ENCODE data around the gene VWF.
A peak's percentile ranks its signal among the peaks of the same experiment; 100 is the strongest.

The VWF gene

GRCh38 chr12:5967645-5968415 lies 156.6 kb downstream of the VWF start:
- DNase-seq (ENCODE audit: extremely low spot score, insufficient read length, low read depth) = no peak
- FAIRE-seq = no peak

- no peak for FAIRE-seq
- DNase-seq (ENCODE audit: extremely low spot score, insufficient read length, low read depth) = no peak
Measured at GRCh38 chr12:5966486-5967095, 157.9 kb downstream of the VWF start.

DNA sequence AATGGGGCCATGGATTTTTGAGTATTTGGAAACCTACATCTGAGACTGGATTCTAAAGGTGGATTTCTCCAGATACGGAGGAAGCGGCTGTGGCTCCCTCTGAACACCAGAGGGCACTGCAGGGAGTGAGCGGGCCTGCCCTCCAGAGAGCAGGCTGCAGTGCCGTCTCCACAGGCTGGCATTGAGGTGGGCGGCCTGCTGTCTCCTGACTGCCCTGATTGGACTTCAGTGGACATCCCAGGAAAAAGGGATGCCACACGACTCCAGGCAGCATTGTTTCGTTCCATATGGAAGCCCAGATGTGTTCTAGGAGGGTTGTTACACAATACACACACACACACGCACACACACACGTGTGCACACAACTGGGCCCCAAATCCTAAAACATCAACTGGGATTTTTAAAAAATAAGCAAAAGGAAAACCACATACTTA lies 158.5 kb downstream of the VWF start:
- FAIRE-seq (peak; percentile 56), DNase-seq (ENCODE audit: extremely low spot score, insufficient read length, low read depth) (peak; percentile 42)

GRCh38 chr12:5964913-5965900 lies 159.3 kb downstream of the VWF start:
- FAIRE-seq (no peak), DNase-seq (ENCODE audit: extremely low spot score, insufficient read length, low read depth) (no peak)

GRCh38 chr12:5963515-5963914 lies 161.0 kb downstream of the VWF start:
- no peak for DNase-seq (ENCODE audit: extremely low spot score, insufficient read length, low read depth)
- FAIRE-seq = no peak

DNA sequence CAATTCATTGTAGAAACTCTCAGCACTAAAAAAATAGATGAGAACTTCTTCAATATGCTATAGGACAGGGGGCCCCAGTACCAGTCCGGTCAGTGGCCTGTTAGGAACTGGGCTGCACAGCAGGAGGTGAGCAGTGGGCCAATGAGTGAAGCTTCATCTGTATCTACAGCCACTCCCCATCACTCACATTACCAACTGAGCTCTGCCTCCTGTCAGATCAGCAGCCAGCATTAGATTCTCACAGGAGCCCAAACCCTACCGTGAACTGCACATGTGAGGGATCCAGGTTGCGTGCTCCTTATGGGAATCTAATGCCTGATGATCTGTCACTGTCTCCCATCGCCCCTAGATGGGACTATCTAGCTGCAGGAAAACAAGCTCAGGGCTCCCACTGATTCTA lies 163.7 kb downstream of the VWF start:
- DNase-seq (ENCODE audit: extremely low spot score, insufficient read length, low read depth) = no peak
- FAIRE-seq = no peak

DNA sequence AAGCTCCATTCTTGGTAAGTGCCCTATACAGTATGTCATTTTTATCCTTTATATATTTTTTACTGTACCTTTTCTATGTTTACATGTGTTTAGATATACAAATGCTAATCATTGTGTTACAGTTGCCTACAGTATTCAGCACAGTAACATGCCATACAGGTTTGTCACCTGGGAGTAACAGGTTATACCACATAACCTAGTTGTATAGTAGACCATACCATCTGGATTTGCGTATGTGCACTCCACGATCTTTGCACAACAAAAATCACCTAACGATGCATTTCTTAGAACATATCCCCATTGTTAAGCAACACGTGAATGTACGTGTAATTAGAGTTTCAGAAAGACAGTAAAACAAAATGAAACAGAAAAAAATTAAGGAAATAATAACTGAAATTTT lies 167.5 kb downstream of the VWF start:
- FAIRE-seq (no peak), DNase-seq (ENCODE audit: extremely low spot score, insufficient read length, low read depth) (no peak)

GRCh38 chr12:5954661-5955060 lies 169.8 kb downstream of the VWF start:
- DNase-seq (ENCODE audit: extremely low spot score, insufficient read length, low read depth) = no peak
- no peak for FAIRE-seq

DNA sequence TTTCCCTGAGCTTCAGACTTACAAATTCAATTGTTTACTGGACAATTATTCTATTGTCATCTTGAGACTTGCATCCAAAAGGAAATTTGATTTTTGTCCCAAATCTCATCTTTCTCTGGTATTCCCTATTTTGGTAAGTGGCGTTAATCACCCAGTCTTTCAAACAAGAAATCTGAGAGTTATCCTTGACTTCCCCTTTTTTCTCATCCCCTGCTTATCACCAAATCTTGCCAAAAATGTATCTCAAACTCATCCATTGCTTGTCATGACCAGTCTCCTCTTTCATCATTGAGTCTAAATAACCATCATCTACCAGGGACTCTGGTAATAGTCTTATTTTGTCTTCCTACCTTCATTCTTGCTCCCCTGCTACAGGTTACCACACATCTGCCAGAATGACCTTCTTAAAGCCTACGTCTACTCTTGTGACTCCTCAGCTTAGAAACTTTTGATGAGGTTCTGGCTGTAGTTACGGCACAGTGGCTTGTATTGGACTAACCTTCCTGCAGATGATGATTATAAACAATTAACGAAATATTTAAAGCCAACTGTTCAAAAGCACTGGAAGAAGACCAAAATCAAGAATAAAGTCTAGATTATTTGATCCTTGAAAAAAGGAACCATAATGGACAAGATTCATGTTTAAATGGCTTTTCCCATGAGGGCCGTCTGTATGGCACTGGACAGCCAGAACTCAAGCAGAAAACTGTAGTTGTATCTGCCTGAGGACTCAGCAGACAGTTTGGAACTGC lies 170.5 kb downstream of the VWF start:
- FAIRE-seq (no peak), DNase-seq (ENCODE audit: extremely low spot score, insufficient read length, low read depth) (no peak)

- FAIRE-seq (no peak), DNase-seq (ENCODE audit: extremely low spot score, insufficient read length, low read depth) (no peak)
Measured at GRCh38 chr12:5952031-5952430, 172.4 kb downstream of the VWF start.

GRCh38 chr12:5948696-5949095 lies 175.8 kb downstream of the VWF start:
- FAIRE-seq (no peak), DNase-seq (ENCODE audit: extremely low spot score, insufficient read length, low read depth) (no peak)

DNA sequence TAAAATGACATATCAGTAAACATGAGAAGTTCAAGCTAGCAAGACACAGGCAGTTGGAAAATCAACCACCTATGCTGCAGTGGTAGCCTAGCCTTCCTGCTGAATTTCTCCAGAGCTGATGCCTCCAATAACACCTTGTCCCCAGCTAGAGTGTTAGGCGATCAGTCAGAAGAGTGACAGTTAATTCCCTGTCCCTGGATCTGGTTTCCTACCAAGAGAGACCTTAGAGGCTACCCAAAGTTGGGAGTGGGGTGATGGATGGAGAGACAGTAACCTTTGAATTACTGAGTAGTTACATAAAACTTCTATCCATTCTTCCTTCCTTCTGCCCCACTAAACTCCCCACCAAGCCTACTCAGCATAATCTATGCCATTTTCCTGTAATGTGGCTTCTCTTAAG lies 177.5 kb downstream of the VWF start:
- FAIRE-seq (no peak), DNase-seq (ENCODE audit: extremely low spot score, insufficient read length, low read depth) (no peak)

- no peak for DNase-seq (ENCODE audit: extremely low spot score, insufficient read length, low read depth)
Measured at GRCh38 chr12:5946388-5946787, 178.1 kb downstream of the VWF start.

DNA sequence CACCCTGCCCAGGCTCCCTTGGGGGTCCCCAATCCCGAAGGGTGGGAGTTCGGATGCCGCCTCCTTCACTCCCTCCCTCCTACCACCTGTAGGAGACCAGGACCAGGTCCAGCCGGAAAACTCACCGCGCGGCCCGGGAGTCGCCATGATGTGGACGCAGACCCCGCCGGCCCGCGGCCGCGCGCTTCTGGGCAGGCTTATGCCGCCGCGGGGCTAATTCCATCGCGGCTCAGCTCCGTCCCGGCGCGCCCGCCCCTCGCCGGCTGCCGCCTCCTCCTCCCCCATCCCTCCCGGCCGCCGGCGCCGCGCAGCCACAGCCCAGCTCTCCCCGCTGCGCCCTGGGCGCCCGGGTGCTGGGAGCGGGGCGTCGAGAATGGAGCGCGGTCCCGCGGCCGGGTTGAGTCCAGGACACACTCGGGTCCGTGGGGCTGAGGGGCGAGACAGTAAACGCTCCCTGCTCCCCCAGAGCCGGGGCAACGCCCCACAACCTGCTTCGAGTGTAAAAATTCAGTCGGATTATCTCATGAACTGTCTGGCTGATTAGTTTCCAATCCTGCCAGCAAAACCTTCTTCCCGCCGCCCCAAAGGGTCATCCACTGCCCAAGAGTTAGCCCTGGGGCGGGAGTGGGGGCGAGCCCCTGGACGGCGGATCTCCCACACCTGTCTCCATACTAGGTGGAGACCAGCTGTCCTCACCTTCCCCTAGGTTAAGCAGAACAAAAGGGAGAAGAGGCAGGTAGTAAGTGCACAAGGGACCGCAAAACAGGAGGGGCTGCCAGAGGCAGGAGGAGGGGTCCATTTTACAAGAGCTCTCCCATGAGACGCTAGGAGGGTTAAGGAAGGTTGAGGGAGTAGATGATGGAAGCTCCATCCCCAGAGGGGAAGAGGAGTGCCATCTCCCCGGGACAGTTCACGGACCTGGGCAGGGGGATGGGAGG lies 179.1 kb downstream of the VWF start, which contains the start of gene ANO2:
Gene ANO2 (minus strand): TSS at position 189 of the 938 bp plus-strand sequence. CDS start 42 bp downstream, at position 147.
- no peak for FAIRE-seq
- DNase-seq (ENCODE audit: extremely low spot score, insufficient read length, low read depth) = no peak

More at GRCh38 chr12:5946388-5946787, 178.1 kb downstream of the VWF start:
- no peak for FAIRE-seq

GRCh38 chr12:5944688-5945070 lies 179.8 kb downstream of the VWF start:
- DNase-seq (ENCODE audit: extremely low spot score, insufficient read length, low read depth) (no peak), FAIRE-seq (no peak)

GRCh38 chr12:5944053-5944452 lies 180.4 kb downstream of the VWF start:
- FAIRE-seq (no peak), DNase-seq (ENCODE audit: extremely low spot score, insufficient read length, low read depth) (no peak)

DNA sequence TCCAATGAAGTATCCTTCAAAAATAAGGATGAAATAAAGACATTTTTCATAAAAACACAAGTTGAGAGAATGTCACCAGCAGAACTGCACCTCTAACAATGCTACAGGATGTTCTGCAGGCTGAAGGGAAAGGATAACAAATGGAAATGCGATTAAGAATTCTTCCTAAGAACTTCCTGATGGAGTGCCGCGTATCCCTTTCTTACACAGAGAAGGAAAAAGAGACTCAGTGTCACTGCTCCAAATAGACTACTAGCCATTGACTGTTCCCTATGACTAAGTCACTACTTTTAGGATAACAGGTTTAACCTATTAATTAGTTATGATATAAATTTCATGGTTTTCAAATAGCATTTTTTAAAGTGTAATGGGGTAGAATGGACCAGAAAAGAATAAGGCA lies 182.6 kb downstream of the VWF start:
- no peak for DNase-seq (ENCODE audit: extremely low spot score, insufficient read length, low read depth)
- no peak for FAIRE-seq

DNA sequence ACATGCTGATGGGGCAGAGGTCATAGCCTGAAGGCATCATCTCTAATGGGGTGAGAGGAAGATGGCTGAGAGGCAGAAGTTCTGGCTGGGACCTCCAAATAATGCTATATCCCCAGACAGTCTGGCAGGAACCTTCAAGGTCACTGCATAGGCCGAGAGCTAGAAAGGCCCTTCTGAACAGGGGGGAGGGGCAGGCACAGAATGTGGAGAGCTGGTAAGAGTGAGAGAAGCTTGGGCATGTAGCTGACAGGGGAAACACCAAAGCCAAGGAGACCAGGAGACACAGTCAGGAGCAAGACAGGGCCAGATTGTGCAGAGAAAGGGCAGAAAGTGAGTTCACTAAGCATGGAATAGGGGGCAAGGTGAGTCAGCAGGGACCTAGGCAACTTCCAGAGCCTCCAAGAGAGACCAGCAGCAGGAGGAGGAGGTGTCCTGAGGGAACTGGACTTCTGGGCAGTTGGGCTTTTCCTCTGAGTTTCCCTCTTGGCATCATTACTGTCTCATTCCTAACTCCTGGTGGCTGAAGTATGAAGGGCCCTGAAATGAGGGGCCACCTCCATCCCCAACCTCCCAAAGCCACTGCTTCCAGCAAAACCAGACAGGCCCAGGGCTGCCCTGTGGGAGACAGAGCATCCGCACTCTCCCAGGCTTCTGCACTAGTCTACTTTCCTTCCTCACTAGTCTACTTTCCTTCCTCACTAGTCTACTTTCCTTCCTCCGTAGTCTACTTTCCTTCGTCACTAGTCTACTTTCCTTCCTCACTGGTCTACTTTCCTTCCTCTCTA lies 196.5 kb downstream of the VWF start:
- DNase-seq (ENCODE audit: extremely low spot score, insufficient read length, low read depth) (no peak), FAIRE-seq (no peak)

Data from GM18507 (cell line).